OCI-LY3 (cell line): ENCODE results near the gene MAN1A1.

Experiments
- CTCF ChIP-seq: fragments of 200-600, 300-600 bp; sonication (generic); IDR thresholded peaks from 2 replicates; pipeline ENCODE4 v1.5.1; 2014; ENCODE audit warnings: antibody characterized with exemption, low read length, low read depth
- EZH2phosphoT487 ChIP-seq: fragments of 200-600 bp; shearing (Covaris generic); IDR thresholded peaks from 2 replicates; pipeline ENCODE4 v1.6.1; 2018; ENCODE audit warnings: antibody characterized with exemption, mixed run types, low read depth

GRCh38 chr6:119276211-119276610, 73.3 kb downstream of the MAN1A1 start:
- TF ChIP-seq CTCF (no peak), EZH2phosphoT487 (no peak)
